Measurements from ENCODE around the gene MAGI2. TPM values are rescaled to one million over a fixed set of nuclear protein-coding genes. Genes with fewer than 3 reads are reported as not detected.

Gene MAGI2
- total RNA-seq, 1 experiment from 2014 or later: 0.22 TPM

DNA sequence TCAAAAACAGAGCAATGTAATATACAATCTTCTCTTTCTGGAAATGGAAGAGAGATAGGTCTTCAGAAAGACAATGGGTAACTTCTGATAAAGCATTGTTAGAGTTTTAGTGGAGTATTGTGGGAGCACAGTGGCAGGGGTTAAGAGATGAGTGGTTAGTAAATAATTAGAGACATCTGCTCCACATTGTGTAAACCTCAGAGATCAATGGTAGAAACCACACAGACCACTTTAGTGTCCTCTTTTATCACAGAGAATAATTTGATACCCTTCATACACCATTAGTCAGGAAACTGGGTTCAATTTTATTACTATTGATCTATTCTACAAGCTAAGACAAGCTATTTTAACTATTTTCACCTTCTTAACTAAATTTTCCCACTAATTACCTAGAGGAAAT lies 35.9 kb upstream of the MAGI2 start:
- no peaks in the 10 kb centered on the region for H3K36me3 ChIP-seq (ENCODE audit: control insufficient read depth in 1 of 2, insufficient read depth in 2 of 2, low read length in 2 of 2)
- H4K20me1 ChIP-seq (ENCODE audit: insufficient read depth): no peaks in the 10 kb centered on the region
- no peaks in the 10 kb centered on the region for H3K27me3 ChIP-seq (ENCODE audit: insufficient read depth, low read length)
- TF ChIP-seq ZNF274 (IDR thresholded peaks at IDR 0.05; ENCODE audit: low read depth, low read length) (no peak), EGR1 (IDR thresholded peaks at IDR 0.05; ENCODE audit: low read depth) (no peak), EZH2phosphoT487 (IDR thresholded peaks at IDR 0.05; ENCODE audit: borderline replicate concordance) (no peak), SRF (IDR thresholded peaks at IDR 0.05; ENCODE audit: low read depth) (no peak), ELF1 (IDR thresholded peaks at IDR 0.05; ENCODE audit: borderline replicate concordance, low read depth) (no peak), ZFX (IDR thresholded peaks at IDR 0.05) (no peak), CEBPB (IDR thresholded peaks at IDR 0.05; ENCODE audit: low read depth) (no peak), FOSL1 (IDR thresholded peaks at IDR 0.05; ENCODE audit: low read depth) (no peak), POLR2A (IDR thresholded peaks at IDR 0.05; ENCODE audit: borderline replicate concordance, extremely low read depth, insufficient read depth, insufficient read length) (no peak), EZH2 (IDR thresholded peaks at IDR 0.05) (no peak)
- TF ChIP-seq, protein P1, sequence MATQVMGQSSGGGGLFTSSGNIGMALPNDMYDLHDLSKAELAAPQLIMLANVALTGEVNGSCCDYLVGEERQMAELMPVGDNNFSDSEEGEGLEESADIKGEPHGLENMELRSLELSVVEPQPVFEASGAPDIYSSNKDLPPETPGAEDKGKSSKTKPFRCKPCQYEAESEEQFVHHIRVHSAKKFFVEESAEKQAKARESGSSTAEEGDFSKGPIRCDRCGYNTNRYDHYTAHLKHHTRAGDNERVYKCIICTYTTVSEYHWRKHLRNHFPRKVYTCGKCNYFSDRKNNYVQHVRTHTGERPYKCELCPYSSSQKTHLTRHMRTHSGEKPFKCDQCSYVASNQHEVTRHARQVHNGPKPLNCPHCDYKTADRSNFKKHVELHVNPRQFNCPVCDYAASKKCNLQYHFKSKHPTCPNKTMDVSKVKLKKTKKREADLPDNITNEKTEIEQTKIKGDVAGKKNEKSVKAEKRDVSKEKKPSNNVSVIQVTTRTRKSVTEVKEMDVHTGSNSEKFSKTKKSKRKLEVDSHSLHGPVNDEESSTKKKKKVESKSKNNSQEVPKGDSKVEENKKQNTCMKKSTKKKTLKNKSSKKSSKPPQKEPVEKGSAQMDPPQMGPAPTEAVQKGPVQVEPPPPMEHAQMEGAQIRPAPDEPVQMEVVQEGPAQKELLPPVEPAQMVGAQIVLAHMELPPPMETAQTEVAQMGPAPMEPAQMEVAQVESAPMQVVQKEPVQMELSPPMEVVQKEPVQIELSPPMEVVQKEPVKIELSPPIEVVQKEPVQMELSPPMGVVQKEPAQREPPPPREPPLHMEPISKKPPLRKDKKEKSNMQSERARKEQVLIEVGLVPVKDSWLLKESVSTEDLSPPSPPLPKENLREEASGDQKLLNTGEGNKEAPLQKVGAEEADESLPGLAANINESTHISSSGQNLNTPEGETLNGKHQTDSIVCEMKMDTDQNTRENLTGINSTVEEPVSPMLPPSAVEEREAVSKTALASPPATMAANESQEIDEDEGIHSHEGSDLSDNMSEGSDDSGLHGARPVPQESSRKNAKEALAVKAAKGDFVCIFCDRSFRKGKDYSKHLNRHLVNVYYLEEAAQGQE (IDR thresholded peaks at IDR 0.05; ENCODE audit: low read depth): no peak
- no peaks in the 10 kb centered on the region for H3K79me2 ChIP-seq (ENCODE audit: insufficient read depth, low read length)
- ChIA-PET CTCF (no interaction called here), RAD21 (ENCODE audit: low non-redundant PET in 1 of 2, low total read pairs in 2 of 2, uncharacterized antibody in 2 of 2, unreplicated experiment in 2 of 2) (no interaction called here), POLR2A (no interaction called here)
- BruUV-seq (replicated peaks): no TSS peak
- H3K4me1 ChIP-seq (ENCODE audit: control insufficient read depth in 1 of 2, insufficient read depth in 2 of 2, low read length in 2 of 2): no peaks in the 10 kb centered on the region
- no peak overlapping the region for H3K9ac ChIP-seq (ENCODE audit: low read length)
- ATAC-seq (no peak), DNase-seq (ENCODE audit: low read depth, low spot score) (no peak)
- no peak overlapping the region for H3K4me3 ChIP-seq (replicated peaks in 1 of 2; ENCODE audit: low read depth in 1 of 2, low read length in 2 of 2)
- H3K4me2 ChIP-seq (ENCODE audit: low read length): no peak overlapping the region
- no peak overlapping the region for H3K27ac ChIP-seq (ENCODE audit: low read depth, low read length)
- H3K9me2 ChIP-seq (ENCODE audit: insufficient read depth): no peaks in the 10 kb centered on the region
- intact Hi-C loops (cut with micrococcal nuclease): no loop called here
- H3K9me3 ChIP-seq (ENCODE audit: control insufficient read depth in 1 of 2, insufficient read depth in 1 of 2, low read depth in 1 of 2, low read length in 2 of 2): no peaks in the 10 kb centered on the region
- H2AFZ ChIP-seq (ENCODE audit: low read depth, low read length, poor library complexity, severe bottlenecking): no peak overlapping the region
